ENCODE results near the gene PRAMEF7.
"Not testable (repeated sequence)": the region's sequence is repeated elsewhere in the genome, so short reads cannot be mapped to it uniquely, and the experiment has no call there.

Gene PRAMEF7

DNA sequence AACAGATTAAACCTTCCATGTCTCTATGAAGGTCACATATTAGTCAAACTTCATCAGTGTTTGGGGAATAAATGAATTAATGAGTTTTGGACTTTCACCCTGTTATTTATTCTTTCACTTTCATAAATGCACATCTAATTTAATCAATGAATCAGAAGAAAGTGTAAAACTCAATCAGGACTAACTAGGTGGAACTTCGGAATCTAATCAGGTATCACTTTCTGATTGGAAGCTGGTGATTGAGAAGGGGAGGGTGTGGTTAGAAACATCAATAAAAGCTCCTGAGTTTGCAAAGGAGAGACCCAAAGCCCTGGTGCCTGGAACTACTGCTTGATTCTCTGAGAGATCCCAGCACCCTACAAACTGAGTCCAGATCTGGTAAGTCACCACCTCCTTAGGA is at the start of gene PRAMEF7:
PRAMEF7 (plus strand) TSS at position 301 of the 400 bp plus-strand sequence. CDS start 1,083 bp downstream, outside the sequence.
- DNase-seq (ENCODE audit: low read depth in 2 of 2) = not testable (repeated sequence)

DNA sequence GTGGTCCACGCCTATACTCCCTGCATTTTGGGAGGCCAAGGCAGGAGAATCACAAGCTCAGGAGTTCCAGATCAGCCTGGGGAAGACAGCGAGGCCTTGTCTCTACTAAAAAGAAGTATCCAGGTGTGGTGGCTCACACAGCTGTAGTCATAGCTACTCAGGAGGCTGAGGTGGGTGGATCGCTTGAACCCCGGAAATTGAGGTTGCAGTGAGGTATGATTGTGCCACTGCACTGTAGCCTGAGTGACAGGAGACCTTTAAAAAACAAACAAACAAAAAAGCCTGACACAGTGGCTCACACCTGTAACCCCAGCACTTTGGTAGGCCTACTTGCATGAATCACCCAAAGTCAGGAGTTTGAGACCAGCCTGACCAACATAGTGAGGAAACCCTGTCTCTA is 38.0 kb upstream of the PRAMEF7 start:
- not testable (repeated sequence) for DNase-seq (ENCODE audit: low read depth in 2 of 2)

DNA sequence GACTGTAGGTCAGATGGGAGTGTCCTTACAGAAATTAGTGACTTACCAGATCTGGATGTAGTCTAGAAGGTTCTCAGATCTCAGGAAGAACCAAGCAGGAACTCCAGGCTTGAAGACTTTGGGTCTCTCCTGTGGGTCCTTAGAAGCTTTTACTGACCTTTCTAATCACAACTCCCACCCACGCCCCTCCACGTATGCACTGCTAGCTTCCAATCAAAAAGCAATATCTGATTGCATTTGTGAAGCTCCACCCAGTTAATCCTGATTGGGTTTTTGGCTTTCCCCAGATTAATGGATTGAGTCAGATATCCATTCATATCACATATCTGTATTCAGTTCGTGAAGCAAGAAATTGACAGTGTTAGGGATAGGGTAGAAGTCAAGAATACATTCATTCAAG is 30.3 kb upstream of the PRAMEF7 start, which contains the start of gene PRAMEF4:
PRAMEF4 (minus strand) TSS at position 101 of the 400 bp plus-strand sequence. CDS start 2,807 bp downstream, outside the sequence.
- DNase-seq (ENCODE audit: low read depth in 2 of 2) = not testable (repeated sequence)

DNA sequence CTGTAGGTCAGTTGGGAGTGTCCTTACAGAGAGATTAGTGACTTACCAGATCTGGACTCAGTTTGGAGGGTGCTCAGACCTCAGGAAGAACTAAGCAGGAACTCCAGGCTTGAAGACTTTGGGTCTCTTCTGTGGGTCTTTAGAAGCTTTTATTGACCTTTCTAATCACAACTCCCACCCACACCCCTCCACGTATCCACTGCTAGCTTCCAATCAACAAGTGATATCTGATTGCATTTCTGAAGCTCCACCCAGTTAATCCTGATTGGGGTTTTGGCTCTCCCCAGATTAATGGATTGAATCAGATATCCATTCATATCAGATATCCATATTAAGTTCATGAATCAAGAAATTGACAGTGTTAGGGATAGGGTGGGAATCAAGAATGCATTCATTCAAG is 18.2 kb upstream of the PRAMEF7 start, which contains the start of gene PRAMEF10:
PRAMEF10 (minus strand) TSS at position 101 of the 400 bp plus-strand sequence. CDS start 2,423 bp downstream, outside the sequence.
- DNase-seq (ENCODE audit: low read depth in 2 of 2) = not testable (repeated sequence)

DNA sequence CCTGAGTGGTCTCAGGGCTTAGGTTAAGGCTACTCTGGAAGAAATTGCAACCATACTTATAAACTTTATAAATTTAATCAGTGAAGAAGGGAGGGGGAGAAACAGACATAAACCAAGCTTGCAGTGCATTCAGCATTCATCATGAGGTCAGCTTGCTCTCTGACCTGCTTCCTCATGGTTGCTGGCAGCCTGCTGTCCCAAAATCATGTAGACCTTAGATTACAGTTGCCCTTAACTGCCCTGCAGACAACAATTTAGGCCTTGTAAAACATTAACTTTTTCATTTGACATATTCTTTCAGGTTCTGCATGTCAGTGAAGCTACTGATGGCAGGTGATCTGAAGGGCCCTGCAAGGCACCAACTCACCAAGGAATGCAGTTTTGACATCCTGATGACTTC is 17.2 kb upstream of the PRAMEF7 start:
- not testable (repeated sequence) for DNase-seq (ENCODE audit: low read depth in 2 of 2)

DNA sequence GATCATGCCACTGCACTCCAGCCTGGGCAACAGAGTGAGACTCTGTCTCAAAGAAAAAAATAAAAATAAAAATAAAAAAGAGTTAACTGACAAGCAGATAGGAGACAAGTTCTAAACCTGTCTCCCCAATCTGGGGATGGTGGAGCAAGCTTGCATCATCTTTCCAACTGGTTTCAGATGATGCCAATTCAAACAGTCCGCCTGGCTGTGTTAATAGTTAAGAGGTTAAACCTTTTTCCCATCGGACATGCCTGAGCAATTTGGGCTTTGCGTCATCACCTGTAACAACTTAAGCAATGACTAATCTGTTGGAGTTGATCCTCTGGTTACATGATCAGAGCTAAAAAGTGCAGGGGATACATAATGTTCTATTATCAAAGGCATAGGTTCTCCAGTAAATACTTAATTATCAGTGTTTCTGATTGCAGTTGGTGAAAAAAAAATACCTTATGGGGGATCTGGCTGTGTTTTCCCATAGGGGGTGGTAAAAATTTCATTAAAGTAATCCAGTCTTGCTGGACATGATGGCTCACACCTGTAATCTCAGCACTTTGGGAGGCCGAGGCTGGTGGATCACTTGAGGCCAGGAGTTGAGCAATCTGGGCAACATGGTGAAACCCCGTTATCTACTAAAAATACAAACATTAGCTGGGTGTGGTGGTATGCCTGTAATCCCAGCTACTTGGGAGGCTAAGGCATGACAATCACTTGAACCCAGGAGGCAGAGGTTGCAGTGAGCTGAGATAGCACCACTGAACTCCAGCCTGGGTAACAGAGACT is 12.4 kb upstream of the PRAMEF7 start:
- not testable (repeated sequence) for DNase-seq (ENCODE audit: low read depth in 2 of 2)

DNA sequence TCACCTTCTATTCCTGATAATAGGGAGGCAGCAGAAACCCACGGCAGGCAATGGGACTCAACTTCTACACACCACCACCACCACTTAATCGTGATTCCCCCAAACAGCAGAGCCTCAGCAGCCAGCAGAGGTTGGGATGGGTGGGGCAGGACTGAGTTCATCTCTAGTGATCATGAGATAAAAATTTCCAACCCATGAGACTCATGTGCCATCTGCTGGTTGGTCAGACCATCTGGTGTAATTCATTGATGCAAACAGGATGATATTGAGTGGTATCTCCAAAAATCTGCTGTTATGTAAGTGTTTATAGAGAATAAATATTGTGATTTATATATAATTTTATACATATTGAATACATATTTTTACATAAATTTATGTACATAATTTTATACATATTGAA is 5.3 kb downstream of the PRAMEF7 start:
- DNase-seq (ENCODE audit: low read depth in 2 of 2) = not testable (repeated sequence)

DNA sequence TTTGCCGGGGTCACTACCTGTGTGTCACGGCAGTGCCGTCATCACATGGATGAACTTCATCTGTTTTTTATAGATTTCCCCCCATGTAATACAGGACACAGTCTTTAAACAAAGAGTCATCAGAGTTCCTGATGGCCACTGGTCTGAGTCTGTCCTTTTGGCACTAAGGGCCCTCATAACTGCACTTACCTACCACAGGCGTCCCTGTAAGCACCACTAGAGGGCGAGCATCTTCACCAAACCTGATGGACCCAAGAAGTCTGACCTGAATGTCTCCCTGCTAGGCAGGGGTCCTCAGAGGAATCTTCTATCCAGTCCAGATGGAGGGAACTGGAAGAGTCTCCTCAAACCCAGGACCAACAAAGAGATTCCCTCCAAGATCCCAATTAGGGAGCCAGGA is 8.0 kb downstream of the PRAMEF7 start:
- DNase-seq (ENCODE audit: low read depth in 2 of 2) = not testable (repeated sequence)

DNA sequence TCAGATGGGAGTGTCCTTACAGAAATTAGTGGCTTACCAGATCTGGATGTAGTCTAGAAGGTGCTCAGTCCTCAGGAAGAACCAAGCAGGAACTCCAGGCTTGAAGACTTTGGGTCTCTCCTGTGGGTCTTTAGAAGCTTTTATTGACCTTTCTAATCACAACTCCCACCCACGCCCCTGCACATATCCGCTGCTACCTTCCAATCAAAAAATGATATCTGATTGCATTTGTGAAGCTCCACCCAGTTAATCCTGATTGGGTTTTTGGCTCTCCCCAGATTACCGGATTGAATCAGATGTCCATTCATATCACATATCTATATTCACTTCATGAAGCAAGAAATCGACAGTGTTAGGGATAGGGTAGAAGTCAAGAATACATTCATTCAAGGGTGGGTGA is 31.1 kb downstream of the PRAMEF7 start, which contains the start of gene PRAMEF6:
PRAMEF6 (minus strand) TSS at position 101 of the 400 bp plus-strand sequence. CDS start 5,062 bp downstream, outside the sequence.
- DNase-seq (ENCODE audit: low read depth in 2 of 2) = not testable (repeated sequence)
